HG03520 (cell line): Measurements from ENCODE around the gene PDZRN4.

Source experiments
- ATAC-seq: cut with Tn5 transposase; IDR thresholded peaks from one replicate; pipeline ENCODE4 v1.9.1; 2021; ENCODE audit warnings: mild to moderate bottlenecking, moderate library complexity; ENCODE audit not compliant: unreplicated experiment

The PDZRN4 gene

DNA sequence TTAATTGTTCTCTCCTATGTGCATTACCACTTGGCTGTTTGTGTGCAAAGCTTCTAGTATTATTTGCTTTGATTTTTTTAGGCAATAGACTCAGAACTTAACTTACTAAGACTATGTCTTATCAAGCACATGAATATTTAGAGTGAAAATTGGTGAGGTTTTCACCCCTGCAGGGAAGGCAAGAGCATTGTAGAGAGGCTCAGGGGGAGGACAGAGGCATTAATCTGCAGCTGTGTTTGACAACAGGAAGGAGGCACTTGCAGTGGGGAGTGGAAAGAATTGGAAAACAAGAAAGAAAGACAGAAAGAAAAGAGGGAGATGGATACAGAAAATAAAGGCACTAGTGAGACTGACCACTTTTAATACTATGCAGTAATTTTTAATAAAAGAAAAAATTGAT lies 431.6 kb downstream of the PDZRN4 start:
- no peak for ATAC-seq

DNA sequence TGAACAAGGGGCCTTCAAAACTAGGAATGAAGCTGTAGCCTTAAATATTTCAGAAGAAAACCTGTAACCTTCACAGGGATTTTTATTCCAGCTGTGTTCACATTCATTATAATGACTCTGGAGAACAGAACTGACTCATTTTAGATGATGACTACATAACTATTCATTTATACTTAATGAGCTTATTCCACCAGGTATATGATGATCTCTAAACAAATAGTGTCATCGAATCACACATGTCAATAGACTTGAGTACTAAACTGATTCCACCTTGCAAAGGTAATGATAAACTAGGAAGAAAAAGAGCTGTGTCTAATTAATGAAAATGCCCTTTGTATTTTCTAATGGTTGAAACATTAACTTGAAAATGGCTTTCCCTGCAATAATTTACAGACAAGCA lies 433.2 kb downstream of the PDZRN4 start:
- ATAC-seq = no peak
